GM12878 (cell line): Measurements from ENCODE around the gene MAPKAP1. TPM values are rescaled to one million over a fixed set of nuclear protein-coding genes. Genes with fewer than 3 reads are reported as not detected.

Experiments
- ATAC-seq: fragments of 200-7000 bp; cut with Tn5 transposase; 3 replicates; pipeline ENCODE4 v1.9.1; 2020; ENCODE audit warnings: mild to moderate bottlenecking, moderate library complexity
- BruUV-seq: library from RNA; stranded (reverse); fragments of 400-500 nt; replicated peaks from 2 replicates; lab custom pipeline; 2021; lab: Mats Ljungman, UMichigan
- CTCF ChIA-PET: fragments of 300-600 bp; sonication (Branson Sonifier 250); formaldehyde crosslinking; extraction: SDS; loops from one replicate; lab custom pipeline; 2021; ENCODE audit warnings: inconsistent platforms; lab: Yijun Ruan, JAX
- POLR2A ChIA-PET: fragments of 350-600 bp; formaldehyde crosslinking; extraction: SDS; loops from one replicate; lab custom pipeline; 2021; ENCODE audit warnings: inconsistent platforms; lab: Charles Lee
- RAD21 ChIA-PET: fragments of 300-600 bp; sonication (Branson Sonifier 250); formaldehyde crosslinking; loops from one replicate; lab custom pipeline; 2023; ENCODE audit warnings: antibody characterized with exemption; ENCODE audit not compliant: unreplicated experiment; lab: Charles Lee
- SMC1A ChIA-PET: fragments of 300-600 bp; sonication (Branson Sonifier 250); formaldehyde crosslinking; loops from one replicate; lab custom pipeline; 2023; ENCODE audit not compliant: unreplicated experiment, uncharacterized antibody; lab: Charles Lee
- DNase-seq: peaks from one replicate; pipeline ENCODE4 v3.0.0-alpha.2; 2011; ENCODE audit warnings: low read depth, low spot score
- FAIRE-seq: peaks from 3 replicates; lab custom pipeline; 2011; peaks lifted over from hg19 to GRCh38; lab: Jason Lieb, UNC
- H2AFZ ChIP-seq: 2 replicates; pipeline ENCODE4 v1.6.0; 2011; ENCODE audit warnings: low read depth, low read length, control low read depth; ENCODE audit not compliant: control insufficient read depth
- H3K27ac ChIP-seq: 2 replicates; pipeline ENCODE4 v1.5.1; 2011; ENCODE audit warnings: control low read depth; ENCODE audit not compliant: control insufficient read depth, insufficient read depth
- H3K27me3 ChIP-seq, 2 experiments: replicated peaks in 1 of 2; 2 replicates each; pipeline versions ENCODE4 v1.6.0 to v1.6.1; 2011; ENCODE audit warnings: low read length in 1 of 2; ENCODE audit not compliant: control insufficient read depth in 2 of 2, insufficient read depth in 2 of 2
- H3K36me3 ChIP-seq, 2 experiments: 2 replicates each; pipeline ENCODE4 v1.5.1; 2011; ENCODE audit warnings: low read length in 1 of 2; ENCODE audit not compliant: control insufficient read depth in 2 of 2, insufficient read depth in 2 of 2
- H3K4me1 ChIP-seq: 2 replicates; pipeline ENCODE4 v1.6.1; 2011; ENCODE audit warnings: mild to moderate bottlenecking, low read length, moderate library complexity, mixed read lengths; ENCODE audit not compliant: control insufficient read depth, insufficient read depth
- H3K4me2 ChIP-seq: 2 replicates; pipeline ENCODE4 v1.6.0; 2011; ENCODE audit warnings: control low read depth; ENCODE audit not compliant: control insufficient read depth, insufficient read depth
- H3K4me3 ChIP-seq: fragments of 200-600 bp; sonication (generic); 2 replicates; pipeline ENCODE4 v1.5.1; 2016
- H3K79me2 ChIP-seq: 2 replicates; pipeline ENCODE4 v1.6.0; 2011; ENCODE audit warnings: low read length; ENCODE audit not compliant: control insufficient read depth, insufficient read depth
- H3K9ac ChIP-seq: 2 replicates; pipeline ENCODE4 v1.8.0; 2011; ENCODE audit warnings: low read length, control low read depth, mixed read lengths; ENCODE audit not compliant: control insufficient read depth, insufficient read depth
- H3K9me3 ChIP-seq: replicated peaks from 3 replicates; pipeline ENCODE4 v1.5.1; 2011; ENCODE audit warnings: mild to moderate bottlenecking, low read length; ENCODE audit not compliant: control insufficient read depth, insufficient read depth
- H4K20me1 ChIP-seq: 2 replicates; pipeline ENCODE4 v1.6.0; 2011; ENCODE audit not compliant: control insufficient read depth, insufficient read depth
- BHLHE40 ChIP-seq, 2 experiments: fragments of 450-650 bp in 1 of 2; IDR thresholded peaks; 2 replicates each; pipeline ENCODE4 v1.6.1; 2011 to 2017; ENCODE audit warnings: low read depth in 2 of 2, borderline replicate concordance in 1 of 2, improper control_type of control experiment in 1 of 2, low read length in 1 of 2, mild to moderate bottlenecking in 1 of 2
- CBX5 ChIP-seq: sonication (generic); IDR thresholded peaks from 2 replicates; pipeline ENCODE4 v1.6.1; 2016; ENCODE audit warnings: low read depth, moderate library complexity, mild to moderate bottlenecking, inconsistent platforms
- CHD1 ChIP-seq: IDR thresholded peaks from 2 replicates; pipeline ENCODE4 v1.6.1; 2012; ENCODE audit warnings: low read depth, low read length, improper control_type of control experiment
- CTCF ChIP-seq, 3 experiments: IDR thresholded peaks in 2 of 3; conservative IDR thresholded peaks in 1 of 3; 2 replicates each; pipeline ENCODE4 v1.5.1; 2011; ENCODE audit warnings: low read depth in 3 of 3, low read length in 3 of 3, mild to moderate bottlenecking in 3 of 3, control low read depth in 2 of 3, moderate library complexity in 2 of 3, inconsistent platforms in 1 of 3, mixed read lengths in 1 of 3; ENCODE audit not compliant: control insufficient read depth in 2 of 3, insufficient read depth in 1 of 3; ENCODE audit errors: extremely low read depth in 1 of 3
- HDAC6 ChIP-seq: fragments of 200-600 bp; sonication (generic); IDR thresholded peaks from one replicate; pipeline ENCODE4 v1.8.0; 2017; ENCODE audit warnings: antibody characterized with exemption; ENCODE audit not compliant: unreplicated experiment
- JUNB ChIP-seq: IDR thresholded peaks from 2 replicates; pipeline ENCODE4 v1.6.1; 2016; ENCODE audit warnings: antibody characterized with exemption, mild to moderate bottlenecking
- KLF5 ChIP-seq: fragments of 450-650 bp; IDR thresholded peaks from 2 replicates; pipeline ENCODE4 v1.6.1; 2014; ENCODE audit warnings: mild to moderate bottlenecking; ENCODE audit not compliant: partially characterized antibody
- LARP7 ChIP-seq: fragments of 450-650 bp; IDR thresholded peaks from 2 replicates; pipeline ENCODE4 v1.6.1; 2017; ENCODE audit warnings: mild to moderate bottlenecking
- NFYB ChIP-seq: IDR thresholded peaks from 2 replicates; pipeline ENCODE4 v1.6.1; 2011; ENCODE audit warnings: low read depth, mild to moderate bottlenecking, low read length, improper control_type of control experiment, moderate library complexity; ENCODE audit not compliant: insufficient read depth
- PAX5 ChIP-seq: IDR thresholded peaks from 2 replicates; pipeline ENCODE4 v1.6.1; 2011; ENCODE audit warnings: low read depth, low read length, borderline replicate concordance
- PBX3 ChIP-seq: IDR thresholded peaks from 2 replicates; pipeline ENCODE4 v1.6.1; 2011; ENCODE audit warnings: mild to moderate bottlenecking, low read depth, low read length, moderate library complexity; ENCODE audit not compliant: insufficient replicate concordance
- SMARCA5 ChIP-seq: fragments of 450-650 bp; IDR thresholded peaks from 2 replicates; pipeline ENCODE4 v1.6.1; 2017; ENCODE audit warnings: mild to moderate bottlenecking
- TAF1 ChIP-seq: IDR thresholded peaks from 2 replicates; pipeline ENCODE4 v1.6.1; 2011; ENCODE audit warnings: mild to moderate bottlenecking, low read depth, low read length, borderline replicate concordance
- TARDBP ChIP-seq: IDR thresholded peaks from 2 replicates; pipeline ENCODE4 v1.6.1; 2016; ENCODE audit warnings: borderline replicate concordance
- WGBS: methylation state at CpG from one replicate; pipeline ENCODE4 v1.1.6; 2016; ENCODE audit warnings: low lambda C conversion rate; ENCODE audit not compliant: insufficient replicate concordance, insufficient coverage; ENCODE audit errors: missing lambda C conversion rate; 5-methylcytosine and 5-hydroxymethylcytosine counted together
- in situ Hi-C: fragments of 300-500 bp; cut with MboI; formaldehyde crosslinking; loops from 9 replicates; pipeline ENCODE4 v1.14.3; 2018; ENCODE audit warnings: mixed read lengths
- intact Hi-C: fragments of 100-400 bp; cut with micrococcal nuclease; formaldehyde crosslinking; loops from one replicate; pipeline ENCODE4 v1.14.2; 2022; ENCODE audit not compliant: unreplicated experiment
- polyA plus RNA-seq, 11 experiments: library from polyadenylated mRNA; depleted of rRNA in 4 of 11; unstranded in 6 of 11; stranded (reverse) in 5 of 11; fragments of >200 nt; fragmentation: Nextera tagmentation in 4 of 11; fragmentation: Illumina TruSeq in 1 of 11; extraction: Ambion mirVana in 4 of 11; extraction: Trizol in 1 of 11; gene quantifications; 1 replicate in 1 of 11; 2 replicates in 10 of 11; pipeline versions ENCODE4 v1.2.1 to v1.2.3, GENCODE V29; 2011 to 2016; ENCODE audit warnings: inconsistent platforms in 2 of 11, missing spikeins in 2 of 11, low read depth in 1 of 11
- total RNA-seq, 4 experiments: library from RNA; depleted of rRNA in 3 of 4; stranded (reverse); fragments of >200 nt in 3 of 4; fragmentation: Illumina TruSeq in 1 of 4; extraction: Trizol in 1 of 4; gene quantifications; 2 replicates each; pipeline versions ENCODE4 v1.2.1 to v1.2.3, GENCODE V29; 2013 to 2021
- TF ChIP-seq, protein P1 (sequence below): fragments of 450-650 bp; IDR thresholded peaks from 2 replicates; pipeline ENCODE4 v1.6.1; 2017; ENCODE audit warnings: mild to moderate bottlenecking

Gene MAPKAP1
- total and polyA plus RNA-seq, 10 of the 15 experiments (the other 5 are each of a cell fraction or from before 2014, with no cell fraction given) = 5.1 to 188 (median 105) TPM

GRCh38 chr9:125593581-125594222 lies 113.3 kb downstream of the MAPKAP1 start (continued):
- TF ChIP-seq PBX3 = no peak
- TF ChIP-seq, protein P1, sequence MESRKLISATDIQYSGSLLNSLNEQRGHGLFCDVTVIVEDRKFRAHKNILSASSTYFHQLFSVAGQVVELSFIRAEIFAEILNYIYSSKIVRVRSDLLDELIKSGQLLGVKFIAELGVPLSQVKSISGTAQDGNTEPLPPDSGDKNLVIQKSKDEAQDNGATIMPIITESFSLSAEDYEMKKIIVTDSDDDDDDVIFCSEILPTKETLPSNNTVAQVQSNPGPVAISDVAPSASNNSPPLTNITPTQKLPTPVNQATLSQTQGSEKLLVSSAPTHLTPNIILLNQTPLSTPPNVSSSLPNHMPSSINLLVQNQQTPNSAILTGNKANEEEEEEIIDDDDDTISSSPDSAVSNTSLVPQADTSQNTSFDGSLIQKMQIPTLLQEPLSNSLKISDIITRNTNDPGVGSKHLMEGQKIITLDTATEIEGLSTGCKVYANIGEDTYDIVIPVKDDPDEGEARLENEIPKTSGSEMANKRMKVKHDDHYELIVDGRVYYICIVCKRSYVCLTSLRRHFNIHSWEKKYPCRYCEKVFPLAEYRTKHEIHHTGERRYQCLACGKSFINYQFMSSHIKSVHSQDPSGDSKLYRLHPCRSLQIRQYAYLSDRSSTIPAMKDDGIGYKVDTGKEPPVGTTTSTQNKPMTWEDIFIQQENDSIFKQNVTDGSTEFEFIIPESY = no peak

- DNase-seq (no peak), ATAC-seq (no peak), FAIRE-seq (no peak)
- no peaks in the 10 kb centered on the region for H3K9me3 ChIP-seq
- H4K20me1 ChIP-seq = no peaks in the 10 kb centered on the region
- in situ Hi-C loops = no loop called here
- 99% methylated on average over 4 of the region's 4 CpGs for WGBS
- H3K9ac ChIP-seq = no peak overlapping the region
- ChIA-PET RAD21 (no interaction called here), CTCF (interaction anchor here (0.9 to 3.2 kb wide), 2 partner anchors 27 to 34 kb away, joined by 3 to 10 read pairs; no protein-coding TSS in a partner anchor), SMC1A (no interaction called here), POLR2A (interaction anchor here (0.6 kb wide), 1 partner anchor 392 kb away, joined by 5 read pairs; no protein-coding TSS in a partner anchor)
- H3K27ac ChIP-seq = no peak overlapping the region
- H3K4me3 ChIP-seq = no peak overlapping the region
- H2AFZ ChIP-seq = no peak overlapping the region
- BruUV-seq = no TSS peak
- intact Hi-C loops = no loop called here
- no peaks in the 10 kb centered on the region for H3K27me3 ChIP-seq
- no peaks in the 10 kb centered on the region; the same call in 1 of the 2 replicates for H3K4me1 ChIP-seq
- H3K36me3 ChIP-seq = no peaks in the 10 kb centered on the region; a peak in 1 of 4 replicates
- H3K79me2 ChIP-seq = peaks cover 30% of the 10 kb centered on the region
- TF ChIP-seq CBX5 (no peak), LARP7 (no peak), NFYB (no peak), CHD1 (no peak), JUNB (no peak), SMARCA5 (no peak), HDAC6 (no peak), BHLHE40 (IDR thresholded peaks at IDR 0.05; ENCODE audit: borderline replicate concordance in 1 of 2, low read depth in 2 of 2, low read length in 1 of 2) (no peak), PAX5 (no peak), TAF1 (no peak), TARDBP (no peak), CTCF (IDR thresholded peaks at IDR 0.05 in 2 of 3, conservative IDR thresholded peaks at IDR 0.05 in 1 of 3; ENCODE audit: control insufficient read depth in 2 of 3, extremely low read depth in 1 of 3, insufficient read depth in 1 of 3, low read depth in 3 of 3, low read length in 3 of 3) (no peak), KLF5 (no peak)
- no peak overlapping the region for H3K4me2 ChIP-seq
These were observed 115.1 kb downstream of the MAPKAP1 start for GRCh38 chr9:125591888-125592287.
